ENCODE data around the gene ROPN1.

Gene ROPN1

GRCh38 chr3:123930445-123930844 is 61.5 kb downstream of the ROPN1 start:
- no peaks in the 10 kb centered on the region for H3F3A ChIP-seq (ENCODE audit: insufficient read depth, low read length)
- no peaks in the 10 kb centered on the region for H3K79me2 ChIP-seq (ENCODE audit: low read length)
- H4K20me1 ChIP-seq (ENCODE audit: insufficient read depth, low read length), result no peaks in the 10 kb centered on the region
- H3K36me3 ChIP-seq (replicated peaks; ENCODE audit: insufficient read depth, low read length), result 0 out of 2 replicates have a peak, but pooled peaks cover 3% of the 10 kb centered on the region
- H3K4me1 ChIP-seq (ENCODE audit: low read length), result no peaks in the 10 kb centered on the region
- H3K4me3 ChIP-seq (ENCODE audit: low read length), result no peak overlapping the region
- H3K9ac ChIP-seq (ENCODE audit: low read length), result no peak overlapping the region
- no peaks in the 10 kb centered on the region for H3K27me3 ChIP-seq (replicated peaks; ENCODE audit: insufficient read depth, low read length)
- H2AFZ ChIP-seq (ENCODE audit: low read length), result no peak overlapping the region
- no peak for TF ChIP-seq EZH2phosphoT487 (IDR thresholded peaks at IDR 0.05; ENCODE audit: low read length)
- TF ChIP-seq, protein P1, sequence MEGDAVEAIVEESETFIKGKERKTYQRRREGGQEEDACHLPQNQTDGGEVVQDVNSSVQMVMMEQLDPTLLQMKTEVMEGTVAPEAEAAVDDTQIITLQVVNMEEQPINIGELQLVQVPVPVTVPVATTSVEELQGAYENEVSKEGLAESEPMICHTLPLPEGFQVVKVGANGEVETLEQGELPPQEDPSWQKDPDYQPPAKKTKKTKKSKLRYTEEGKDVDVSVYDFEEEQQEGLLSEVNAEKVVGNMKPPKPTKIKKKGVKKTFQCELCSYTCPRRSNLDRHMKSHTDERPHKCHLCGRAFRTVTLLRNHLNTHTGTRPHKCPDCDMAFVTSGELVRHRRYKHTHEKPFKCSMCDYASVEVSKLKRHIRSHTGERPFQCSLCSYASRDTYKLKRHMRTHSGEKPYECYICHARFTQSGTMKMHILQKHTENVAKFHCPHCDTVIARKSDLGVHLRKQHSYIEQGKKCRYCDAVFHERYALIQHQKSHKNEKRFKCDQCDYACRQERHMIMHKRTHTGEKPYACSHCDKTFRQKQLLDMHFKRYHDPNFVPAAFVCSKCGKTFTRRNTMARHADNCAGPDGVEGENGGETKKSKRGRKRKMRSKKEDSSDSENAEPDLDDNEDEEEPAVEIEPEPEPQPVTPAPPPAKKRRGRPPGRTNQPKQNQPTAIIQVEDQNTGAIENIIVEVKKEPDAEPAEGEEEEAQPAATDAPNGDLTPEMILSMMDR (IDR thresholded peaks at IDR 0.05; ENCODE audit: low read length), result no peak
- no peak overlapping the region for H3K27ac ChIP-seq (ENCODE audit: low read length)
- no peaks in the 10 kb centered on the region for H3K9me3 ChIP-seq (replicated peaks; ENCODE audit: insufficient read depth, low read length)
- DNase-seq, result no peak
- no peaks in the 10 kb centered on the region for H3K9me2 ChIP-seq (replicated peaks; ENCODE audit: insufficient read depth, low read length)
- H3K4me2 ChIP-seq (ENCODE audit: low read depth, low read length), result no peak overlapping the region

DNA sequence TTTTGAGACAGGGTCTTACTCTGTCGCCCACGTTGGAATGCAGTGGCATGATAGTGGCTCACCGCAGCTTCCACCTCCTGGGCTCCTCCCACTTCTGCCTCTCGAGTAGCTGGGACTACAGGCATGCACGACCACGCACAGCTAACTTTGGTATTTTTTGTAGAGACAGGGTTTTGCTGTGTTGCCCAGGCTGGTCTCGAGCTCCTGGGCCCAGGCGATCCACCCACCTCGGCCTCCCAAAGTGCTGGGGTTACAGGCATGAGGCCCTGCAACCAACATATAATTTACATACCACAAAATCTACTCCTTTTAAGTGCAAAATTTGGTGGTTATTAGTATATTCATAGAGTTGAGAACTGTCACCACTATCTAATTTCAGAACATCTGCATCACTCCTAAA is 62.6 kb downstream of the ROPN1 start:
- no peak overlapping the region for H3K4me3 ChIP-seq (ENCODE audit: low read length)
- no peak for DNase-seq
- no peak overlapping the region for H2AFZ ChIP-seq (ENCODE audit: low read length)

DNA sequence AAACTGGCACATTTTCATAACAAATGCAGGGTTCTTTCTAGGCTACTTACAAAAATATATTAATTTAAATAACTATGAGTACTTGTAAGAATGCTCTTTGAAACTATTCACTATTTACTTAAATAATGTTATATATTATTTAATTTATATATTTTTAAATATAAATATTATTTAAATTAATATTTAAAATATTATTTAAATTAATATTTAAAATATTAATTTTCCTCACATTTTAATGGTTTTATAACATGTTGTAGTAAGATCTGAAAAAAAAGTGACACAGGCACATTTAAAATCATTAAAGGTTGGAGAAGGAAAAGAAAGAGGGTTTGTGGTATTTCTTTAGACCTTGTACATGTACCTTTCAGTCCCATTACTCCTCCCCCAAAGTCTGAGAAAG is 65.5 kb downstream of the ROPN1 start:
- H2AFZ ChIP-seq (ENCODE audit: low read length), result no peak overlapping the region

More for the DNA sequence above, 62.6 kb downstream of the ROPN1 start:
- Histone ChIP-seq H3K9me2 (replicated peaks; ENCODE audit: insufficient read depth, low read length) (no peaks in the 10 kb centered on the region), H3K27me3 (replicated peaks; ENCODE audit: insufficient read depth, low read length) (no peaks in the 10 kb centered on the region), H3K79me2 (ENCODE audit: low read length) (no peaks in the 10 kb centered on the region), H3K9ac (ENCODE audit: low read length) (no peak overlapping the region), H3K9me3 (replicated peaks; ENCODE audit: insufficient read depth, low read length) (no peaks in the 10 kb centered on the region), H3K27ac (ENCODE audit: low read length) (no peak overlapping the region), H3F3A (ENCODE audit: insufficient read depth, low read length) (no peaks in the 10 kb centered on the region), H4K20me1 (ENCODE audit: insufficient read depth, low read length) (no peaks in the 10 kb centered on the region), H3K36me3 (replicated peaks; ENCODE audit: insufficient read depth, low read length) (0 out of 2 replicates have a peak, but pooled peaks cover 3% of the 10 kb centered on the region), H3K4me2 (ENCODE audit: low read depth, low read length) (no peak overlapping the region), H3K4me1 (ENCODE audit: low read length) (no peaks in the 10 kb centered on the region)
- TF ChIP-seq EZH2 (optimal IDR thresholded peaks at IDR 0.05; ENCODE audit: low read depth, low read length) (no peak), EZH2phosphoT487 (IDR thresholded peaks at IDR 0.05; ENCODE audit: low read length) (no peak)
- TF ChIP-seq, protein P1 (IDR thresholded peaks at IDR 0.05; ENCODE audit: low read length), result no peak

More for the DNA sequence above, 65.5 kb downstream of the ROPN1 start:
- Histone ChIP-seq H3K9me3 (replicated peaks; ENCODE audit: insufficient read depth, low read length) (no peaks in the 10 kb centered on the region), H3K4me1 (ENCODE audit: low read length) (no peaks in the 10 kb centered on the region), H3K79me2 (ENCODE audit: low read length) (no peaks in the 10 kb centered on the region), H4K20me1 (ENCODE audit: insufficient read depth, low read length) (no peaks in the 10 kb centered on the region), H3K4me3 (ENCODE audit: low read length) (no peak overlapping the region), H3F3A (ENCODE audit: insufficient read depth, low read length) (no peaks in the 10 kb centered on the region), H3K4me2 (ENCODE audit: low read depth, low read length) (no peak overlapping the region), H3K9ac (ENCODE audit: low read length) (no peak overlapping the region), H3K27me3 (replicated peaks; ENCODE audit: insufficient read depth, low read length) (no peaks in the 10 kb centered on the region), H3K27ac (ENCODE audit: low read length) (no peak overlapping the region), H3K9me2 (replicated peaks; ENCODE audit: insufficient read depth, low read length) (no peaks in the 10 kb centered on the region), H3K36me3 (replicated peaks; ENCODE audit: insufficient read depth, low read length) (0 out of 2 replicates have a peak, but pooled peaks cover 5% of the 10 kb centered on the region)
- TF ChIP-seq EZH2phosphoT487 (IDR thresholded peaks at IDR 0.05; ENCODE audit: low read length) (no peak), EZH2 (optimal IDR thresholded peaks at IDR 0.05; ENCODE audit: low read depth, low read length) (no peak)
- TF ChIP-seq, protein P1 (IDR thresholded peaks at IDR 0.05; ENCODE audit: low read length), result no peak
- no peak for DNase-seq
